GM10266 (cell line): ENCODE results near the gene PLEKHM3.

ENCODE experiments used
- DNase-seq: peaks from one replicate; pipeline ENCODE4 v3.0.0; 2012; ENCODE audit errors: extremely low spot score
- CTCF ChIP-seq: IDR thresholded peaks from 2 replicates; pipeline ENCODE4 v1.5.1; 2012; ENCODE audit warnings: mild to moderate bottlenecking, low read depth; ENCODE audit not compliant: control insufficient read depth, insufficient read depth; ENCODE audit errors: missing control alignments

Gene PLEKHM3

GRCh38 chr2:207974216-207974605 lies 51.1 kb downstream of the PLEKHM3 start:
- no peak for DNase-seq
- TF ChIP-seq CTCF = no peak

- no peak for TF ChIP-seq CTCF
- no peak for DNase-seq
Observed at GRCh38 chr2:207970826-207971180, 54.5 kb downstream of the PLEKHM3 start.

GRCh38 chr2:207970147-207970825 lies 55.0 kb downstream of the PLEKHM3 start:
- no peak for DNase-seq
- no peak for TF ChIP-seq CTCF

GRCh38 chr2:207969249-207969648 lies 56.1 kb downstream of the PLEKHM3 start:
- no peak for TF ChIP-seq CTCF
- no peak for DNase-seq

- no peak for TF ChIP-seq CTCF
- DNase-seq = no peak
Observed at GRCh38 chr2:207967121-207967520, 58.2 kb downstream of the PLEKHM3 start.

- no peak for DNase-seq
Observed at GRCh38 chr2:207960911-207961310, 64.4 kb downstream of the PLEKHM3 start.

More at GRCh38 chr2:207960911-207961310, 64.4 kb downstream of the PLEKHM3 start:
- TF ChIP-seq CTCF = no peak
